Stimulated activated CD4-positive, alpha-beta T cell treated with anti-CD3 and anti-CD28 coated beads, Interleukin-1b, Interleukin-23, amount 100 ng/mL, for 4 hours (primary cell): Measurements from ENCODE around the gene UNC13A.

Experiments used
- DNase-seq, 2 donors: peaks; one replicate each; pipeline ENCODE4 v3.0.0-alpha.2; 2020; ENCODE audit warnings: low read depth in 2 of 2

UNC13A gene

DNA sequence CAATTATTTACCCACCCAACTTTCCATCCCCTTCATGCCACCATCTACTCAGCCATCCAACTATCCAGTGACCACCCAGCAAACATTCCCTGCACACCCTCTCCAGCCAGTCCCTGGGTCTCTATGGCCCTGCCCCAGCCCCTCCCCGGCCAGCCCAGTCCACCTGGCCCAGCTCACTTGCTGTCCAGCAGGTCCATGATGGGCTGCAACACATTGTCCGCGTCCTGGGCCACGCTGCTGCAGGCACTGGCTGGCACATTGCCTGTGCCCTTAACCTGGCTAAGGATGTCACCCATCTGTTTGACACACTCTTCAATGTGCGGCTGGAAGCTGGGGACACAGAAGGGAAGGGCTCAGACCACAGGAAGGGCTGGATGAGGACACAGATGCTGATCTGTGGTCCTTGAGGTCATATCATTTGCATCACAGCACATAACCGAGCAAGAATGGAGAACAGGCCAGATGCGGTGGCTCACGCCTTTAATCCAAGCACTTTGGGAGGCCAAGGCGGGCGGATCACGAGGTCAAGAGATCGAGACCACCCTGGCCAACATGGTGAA, 61.6 kb downstream of the UNC13A start:
- DNase-seq: no peak

DNA sequence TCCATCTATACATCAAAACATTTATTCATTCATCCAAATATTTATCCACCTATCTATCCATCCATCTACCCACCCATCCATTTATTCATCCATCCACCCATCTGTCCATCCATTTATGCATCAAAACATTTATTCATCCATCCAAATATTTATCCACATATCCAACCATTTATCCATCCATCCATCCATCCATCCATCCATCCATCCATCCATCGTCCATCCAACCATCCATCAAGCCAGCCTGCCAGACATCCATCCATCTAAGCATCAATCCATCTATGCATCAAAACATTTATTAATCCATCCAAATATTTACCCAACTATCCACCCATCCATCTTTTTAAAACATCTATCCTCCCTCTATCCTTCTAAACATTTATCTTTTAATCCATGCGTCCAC, 62.2 kb downstream of the UNC13A start:
- no peak for DNase-seq

DNA sequence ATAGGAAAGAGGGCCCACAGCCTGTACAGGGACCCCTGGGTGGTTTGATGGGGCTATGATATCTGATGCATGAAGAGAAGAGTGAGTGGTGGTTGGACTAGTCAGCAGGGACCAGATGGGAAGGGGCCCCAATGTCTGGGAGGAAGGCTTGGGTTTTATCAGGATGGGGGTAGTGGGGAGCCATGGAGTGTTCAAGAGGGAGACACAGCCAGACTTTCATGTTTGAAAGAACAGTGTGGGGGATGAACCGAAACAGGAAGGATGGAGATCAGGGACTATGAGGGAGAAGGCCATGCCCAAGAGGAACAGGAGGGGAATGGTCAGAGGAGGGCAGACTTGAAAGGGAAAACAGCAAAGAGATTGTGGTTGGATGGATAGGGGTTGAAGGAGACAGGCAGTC, 63.1 kb downstream of the UNC13A start:
- DNase-seq: no peak

GRCh38 chr19:17624314-17624991, 63.7 kb downstream of the UNC13A start:
- DNase-seq: no peak

GRCh38 chr19:17623224-17623935, 64.8 kb downstream of the UNC13A start:
- no peak for DNase-seq

DNA sequence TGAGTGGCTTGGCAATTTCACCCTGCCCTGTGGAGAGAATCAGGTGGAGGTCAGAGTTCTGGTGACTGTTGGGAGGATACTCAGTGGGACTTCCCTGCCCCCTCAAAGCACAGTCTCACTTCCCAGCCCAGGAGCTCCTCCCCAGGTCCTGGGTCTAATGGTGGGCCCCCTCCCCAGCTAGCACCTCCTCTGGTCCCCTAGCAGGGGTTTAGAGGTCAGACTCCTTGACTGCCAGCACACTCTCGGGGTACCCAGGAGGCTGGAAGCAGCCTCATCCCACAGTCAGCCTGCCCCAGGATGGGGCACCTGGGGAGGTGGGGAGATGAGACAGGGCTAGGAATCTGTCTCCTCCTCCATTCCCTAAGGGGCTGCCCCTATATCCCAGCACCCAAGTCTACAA, 67.5 kb downstream of the UNC13A start:
- no peak for DNase-seq

GRCh38 chr19:17618936-17619335, 69.2 kb downstream of the UNC13A start:
- DNase-seq: no peak

GRCh38 chr19:17618281-17618903, 69.8 kb downstream of the UNC13A start:
- no peak for DNase-seq

DNA sequence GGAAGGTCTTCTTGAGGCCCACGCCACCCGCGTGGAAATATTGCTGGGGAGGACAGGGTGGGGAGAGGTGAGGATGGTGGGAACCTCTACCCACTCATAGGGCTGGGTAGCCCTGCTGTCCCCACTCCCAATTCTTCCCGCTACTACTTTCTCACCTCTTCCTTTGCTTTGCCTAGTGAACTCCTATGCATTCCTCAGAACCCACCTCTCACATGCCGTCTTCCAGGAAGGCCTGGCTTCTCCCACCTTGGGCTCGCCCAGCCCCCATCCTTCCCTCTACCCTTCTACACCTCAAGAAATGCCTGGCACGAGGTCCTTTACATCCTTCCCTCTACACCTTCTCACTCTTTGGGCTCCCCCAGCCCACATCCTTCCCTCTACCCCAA, 70.4 kb downstream of the UNC13A start:
- no peak for DNase-seq

- DNase-seq: no peak
Measured at GRCh38 chr19:17616961-17617806, 71.0 kb downstream of the UNC13A start.

DNA sequence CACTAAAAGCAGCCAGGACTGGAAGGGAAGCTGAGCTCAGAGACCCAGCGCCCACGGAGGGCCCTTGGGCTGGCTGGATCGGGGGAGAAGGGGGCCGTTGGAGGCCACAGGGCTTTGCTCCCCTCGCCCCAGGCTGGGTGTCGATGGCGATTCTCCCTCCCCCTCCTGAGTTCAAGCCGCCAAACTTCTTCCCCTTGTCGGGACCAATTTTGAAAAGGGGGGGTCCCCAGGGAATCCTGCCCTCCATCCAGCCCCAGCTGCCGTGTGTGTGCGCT, 71.5 kb downstream of the UNC13A start:
- DNase-seq: no peak

DNA sequence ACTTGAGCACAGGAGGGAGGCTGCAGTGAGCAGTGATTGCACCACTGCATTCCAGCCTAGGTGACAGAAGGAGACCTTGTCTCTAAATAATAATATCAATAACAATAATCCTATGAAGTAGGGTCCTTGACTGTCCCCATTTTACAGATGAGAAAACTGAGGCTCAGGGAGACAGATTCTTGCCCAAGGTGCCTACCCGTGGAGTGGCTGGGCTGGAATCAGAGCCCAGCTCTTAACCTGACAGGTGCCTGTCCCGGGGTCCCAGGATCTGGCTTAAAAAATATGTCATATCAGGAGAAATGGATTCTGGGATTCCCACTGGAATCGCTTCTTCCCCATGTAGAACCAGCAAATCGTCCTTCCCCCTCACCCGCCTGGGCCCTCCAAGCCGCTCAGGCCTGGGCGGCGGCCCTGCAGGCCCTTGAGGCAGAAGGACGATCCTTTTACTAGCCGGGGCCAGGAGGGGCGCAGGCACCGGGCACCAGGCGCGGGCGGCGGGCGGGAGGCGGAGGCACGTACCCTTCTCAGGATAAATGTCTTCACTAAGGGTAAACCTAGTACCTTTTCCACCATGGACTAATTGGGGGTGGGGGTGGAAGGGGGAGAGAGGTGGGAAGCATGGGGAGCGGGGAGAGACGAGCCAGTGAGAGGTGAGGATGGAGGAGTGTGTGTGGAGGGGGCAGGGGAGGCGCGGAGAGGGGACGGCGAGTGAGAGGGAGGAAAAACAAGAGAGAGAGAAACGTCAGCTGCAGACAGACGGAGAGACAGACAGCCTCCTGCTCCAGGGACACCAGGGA, 72.1 kb downstream of the UNC13A start:
- no peak for DNase-seq

- DNase-seq: no peak
Measured at GRCh38 chr19:17614476-17614875, 73.7 kb downstream of the UNC13A start.

DNA sequence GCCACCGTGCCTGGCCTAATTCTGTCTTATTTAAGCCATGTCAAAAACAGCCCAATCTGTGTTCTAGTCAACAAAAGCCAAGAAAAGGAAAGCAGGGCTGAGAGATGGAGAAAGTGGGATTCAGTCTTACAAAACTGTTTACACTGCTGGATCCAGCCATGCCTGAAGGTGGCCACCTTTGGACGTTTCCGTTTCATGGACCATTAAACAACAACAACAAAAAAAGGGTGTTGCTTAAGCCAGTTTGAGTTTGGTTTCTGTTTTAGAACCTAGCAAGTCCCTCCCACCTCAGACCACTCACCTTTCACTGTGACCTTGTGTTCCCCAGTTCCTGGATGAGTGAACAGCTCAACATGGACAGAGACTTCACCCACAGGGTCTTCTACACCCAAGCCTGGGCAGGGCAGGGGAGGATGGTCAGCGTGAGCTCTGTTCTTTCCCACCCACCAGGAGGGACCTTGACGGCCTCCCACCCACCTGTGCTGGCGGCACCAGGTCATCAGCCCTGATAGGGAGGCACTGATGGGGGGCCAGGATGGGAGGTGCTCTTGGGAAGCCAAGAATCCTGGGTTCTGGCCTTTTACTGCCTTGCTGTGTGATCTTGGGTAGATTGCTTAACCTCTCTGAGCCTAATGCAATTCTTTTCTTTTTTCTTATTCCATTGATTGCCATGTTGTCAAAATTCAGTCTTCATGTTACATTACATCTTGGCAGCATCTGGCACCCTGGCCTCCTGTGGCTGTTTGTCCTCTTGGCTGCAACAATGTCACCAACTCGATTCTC, 76.5 kb downstream of the UNC13A start:
- DNase-seq: no peak

DNA sequence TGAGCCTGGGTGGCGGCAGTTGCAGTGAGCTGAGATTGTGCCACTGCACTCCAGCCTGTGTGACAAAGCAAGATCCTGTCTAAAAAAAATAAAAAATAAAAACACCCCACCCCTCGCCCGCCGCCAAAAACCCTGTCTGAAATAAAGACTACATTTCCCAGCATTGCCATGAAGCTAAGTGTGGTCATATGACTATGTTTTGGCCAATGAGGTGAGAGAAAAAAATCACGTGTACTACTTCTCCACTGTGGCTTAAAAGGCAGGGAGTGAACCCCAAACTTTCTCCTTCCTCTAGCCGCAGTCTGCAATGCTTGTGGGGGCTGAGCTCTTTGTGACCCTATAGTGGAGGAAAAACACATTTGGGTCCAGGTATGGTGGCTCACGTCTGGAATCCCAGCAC, 77.8 kb downstream of the UNC13A start:
- no peak for DNase-seq

DNA sequence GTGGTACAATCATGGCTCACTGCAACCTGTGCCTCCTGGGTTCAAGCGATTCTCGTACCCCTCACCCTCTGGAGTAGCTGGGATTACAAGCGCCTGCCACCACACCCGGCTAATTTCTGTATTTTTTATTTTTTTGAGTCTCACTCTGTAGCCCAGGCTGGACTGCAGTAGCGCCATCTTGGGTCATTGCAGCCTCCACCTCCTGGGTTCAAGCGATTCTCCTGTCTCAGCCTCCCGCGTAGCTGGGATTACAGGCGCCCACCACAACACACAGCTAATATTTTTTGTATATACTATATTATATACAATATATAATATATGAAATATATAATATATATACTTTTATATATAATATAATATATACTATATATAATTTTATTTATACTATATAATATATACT, 80.2 kb downstream of the UNC13A start:
- no peak for DNase-seq

DNA sequence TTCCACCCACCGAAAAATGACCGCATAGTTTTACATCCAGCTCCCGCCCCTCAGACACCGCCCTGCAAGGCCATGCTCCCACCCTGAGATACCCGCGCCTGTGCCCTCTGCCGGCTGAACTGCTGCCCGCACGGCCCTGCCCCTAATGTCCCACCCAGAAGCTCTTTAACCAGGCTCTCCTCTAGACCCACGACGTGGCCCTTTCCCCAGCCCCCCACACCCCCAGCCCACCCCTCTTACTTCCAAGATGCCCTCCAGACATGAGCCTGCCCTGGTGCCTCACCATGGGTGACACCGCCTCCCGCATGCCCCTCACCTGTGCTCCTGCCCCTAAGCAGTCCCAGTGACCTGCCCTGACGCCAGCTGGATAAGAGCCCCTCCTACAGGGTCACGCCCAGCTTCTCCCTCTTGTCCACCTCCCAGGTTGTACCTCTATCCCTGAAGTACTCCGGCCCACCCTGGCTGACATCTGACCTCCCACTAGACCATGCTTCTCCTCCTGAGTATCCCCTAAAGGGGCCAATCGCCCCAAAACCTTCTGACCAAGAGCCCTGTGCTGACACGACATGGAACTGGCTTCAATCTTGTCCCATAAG, 81.5 kb downstream of the UNC13A start:
- DNase-seq: peak in 1 of 2 donors; percentile 13

DNA sequence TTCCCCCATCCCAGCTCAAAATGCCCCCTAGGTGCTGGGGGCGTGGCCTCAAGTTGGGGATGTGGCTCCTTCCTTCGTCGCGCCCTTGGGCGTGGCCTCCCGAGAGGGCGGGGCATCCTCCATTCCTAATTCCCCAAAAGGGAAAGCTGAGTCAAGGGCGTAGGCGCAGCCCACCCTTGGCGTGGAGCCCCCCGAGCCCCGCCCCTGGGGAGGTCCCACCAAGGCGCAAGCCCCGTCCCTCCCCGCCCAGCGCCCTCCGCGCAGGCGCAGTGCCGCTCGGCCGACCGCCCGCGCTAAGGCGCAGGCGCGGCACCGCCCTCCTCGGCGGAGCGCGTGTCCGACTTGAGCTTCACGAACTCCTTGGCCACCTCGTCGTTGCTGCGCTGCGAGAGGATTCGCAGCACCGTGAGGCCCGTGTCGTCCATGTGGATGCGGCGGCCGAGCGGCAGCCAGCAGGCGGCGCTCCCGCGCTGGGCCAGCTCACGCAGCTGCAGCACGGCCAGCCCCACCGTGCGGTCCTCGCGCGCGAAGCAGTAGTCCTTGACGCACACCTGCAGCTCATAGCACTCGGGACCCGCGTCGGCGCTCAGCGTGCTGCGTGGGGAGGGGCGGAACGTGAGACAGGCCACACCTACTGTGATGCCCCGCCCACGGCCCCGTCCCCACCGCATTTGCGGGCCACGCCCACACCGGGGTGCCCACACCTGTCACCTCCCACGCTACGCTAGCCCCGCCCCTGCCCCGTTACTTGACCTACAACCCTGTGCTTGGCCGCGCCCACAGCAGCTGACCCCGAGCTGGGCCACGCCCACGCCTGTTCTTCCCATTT, 82.2 kb downstream of the UNC13A start:
- peak; percentile 77 to 79 for DNase-seq

DNA sequence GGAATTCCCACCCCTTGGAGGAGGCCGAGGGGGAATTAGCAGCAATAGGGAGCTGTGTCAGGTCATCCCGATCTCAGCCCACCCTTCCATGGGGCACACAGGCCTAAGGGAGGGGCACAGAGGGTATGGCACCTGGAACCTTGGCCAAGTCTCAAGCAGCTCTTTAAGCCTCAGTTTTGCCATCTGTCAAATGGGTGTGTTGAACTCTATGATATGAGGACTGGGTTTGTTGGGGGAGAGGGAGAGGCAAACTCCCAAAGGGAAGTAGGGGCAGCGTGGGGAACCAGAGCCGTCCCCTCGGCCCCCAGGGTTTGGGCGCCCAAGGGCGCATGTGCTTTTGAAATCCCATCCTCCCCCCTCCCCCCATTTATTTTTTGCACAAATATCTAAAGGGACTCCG, 83.0 kb downstream of the UNC13A start:
- DNase-seq: no peak
